Measurements from ENCODE around the gene ICE1. TPM values are rescaled to one million over a fixed set of nuclear protein-coding genes. Genes with fewer than 3 reads are reported as not detected.
"Not testable (repeated sequence)": the region's sequence is repeated elsewhere in the genome, so short reads cannot be mapped to it uniquely, and the experiment has no call there.

ICE1 gene
- total RNA-seq, 4 donors from 2014 or later, result 8.1 to 27.1 (median 17.5) TPM

DNA sequence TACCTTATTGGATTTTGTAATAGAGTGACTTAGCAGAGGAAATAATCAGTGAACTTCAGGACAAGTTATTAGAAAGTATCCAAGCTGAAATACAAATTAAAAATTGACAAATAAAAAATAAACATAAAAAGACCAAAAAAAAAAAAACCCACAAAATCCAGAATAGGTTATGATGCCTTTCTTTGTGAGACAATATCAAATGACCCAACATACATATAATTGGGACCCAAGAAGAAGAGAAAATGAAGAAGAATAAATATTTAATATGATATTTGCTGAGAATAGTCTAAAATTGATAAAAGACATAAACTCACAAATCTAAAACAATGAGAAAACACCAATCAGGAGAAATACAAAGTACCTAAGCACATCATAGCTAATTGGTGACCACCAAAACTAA is 81.8 kb downstream of the ICE1 start:
- DNase-seq, result no peak
- Histone ChIP-seq H3K27ac (no peak overlapping the region), H3K4me1 (no peaks in the 10 kb centered on the region), H3K4me3 (no peak overlapping the region), H3K36me3 (no peaks in the 10 kb centered on the region), H3K9me3 (peaks cover 0 to 3% (median 0%) of the 10 kb centered on the region in 3 donors), H3K27me3 (peaks cover 0 to 4% (median 0%) of the 10 kb centered on the region in 4 donors)
- intact Hi-C loops (cut with DNase I), result no loop called here
- TF ChIP-seq, protein P1, sequence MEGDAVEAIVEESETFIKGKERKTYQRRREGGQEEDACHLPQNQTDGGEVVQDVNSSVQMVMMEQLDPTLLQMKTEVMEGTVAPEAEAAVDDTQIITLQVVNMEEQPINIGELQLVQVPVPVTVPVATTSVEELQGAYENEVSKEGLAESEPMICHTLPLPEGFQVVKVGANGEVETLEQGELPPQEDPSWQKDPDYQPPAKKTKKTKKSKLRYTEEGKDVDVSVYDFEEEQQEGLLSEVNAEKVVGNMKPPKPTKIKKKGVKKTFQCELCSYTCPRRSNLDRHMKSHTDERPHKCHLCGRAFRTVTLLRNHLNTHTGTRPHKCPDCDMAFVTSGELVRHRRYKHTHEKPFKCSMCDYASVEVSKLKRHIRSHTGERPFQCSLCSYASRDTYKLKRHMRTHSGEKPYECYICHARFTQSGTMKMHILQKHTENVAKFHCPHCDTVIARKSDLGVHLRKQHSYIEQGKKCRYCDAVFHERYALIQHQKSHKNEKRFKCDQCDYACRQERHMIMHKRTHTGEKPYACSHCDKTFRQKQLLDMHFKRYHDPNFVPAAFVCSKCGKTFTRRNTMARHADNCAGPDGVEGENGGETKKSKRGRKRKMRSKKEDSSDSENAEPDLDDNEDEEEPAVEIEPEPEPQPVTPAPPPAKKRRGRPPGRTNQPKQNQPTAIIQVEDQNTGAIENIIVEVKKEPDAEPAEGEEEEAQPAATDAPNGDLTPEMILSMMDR (IDR thresholded peaks at IDR 0.05), result no peak
- TF ChIP-seq POLR2A (IDR thresholded peaks at IDR 0.05), result no peak

DNA sequence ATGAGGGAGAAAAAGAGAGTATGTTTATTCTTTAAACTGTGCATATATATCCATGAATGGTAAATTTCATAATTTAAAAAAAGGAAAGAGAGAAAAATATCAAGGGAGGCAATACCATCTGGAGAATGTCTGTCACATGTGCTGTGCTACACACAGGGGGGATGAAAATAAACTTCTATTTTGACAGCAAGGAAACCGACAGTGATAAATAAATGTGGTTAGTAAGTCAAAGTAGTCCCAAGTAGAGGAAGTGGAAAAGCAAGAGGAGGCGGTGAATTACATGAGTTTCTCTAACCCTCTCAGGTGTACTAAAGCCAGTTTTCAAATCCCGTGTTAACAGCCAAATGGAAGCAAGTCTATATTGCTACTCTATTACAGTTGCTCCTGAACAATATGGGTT is 83.3 kb downstream of the ICE1 start:
- peaks cover 0 to 3% (median 0%) of the 10 kb centered on the region in 3 donors for H3K9me3 ChIP-seq
- WGBS, 2 donors, result 41 to 60% methylated on average over 3 of the region's 3 CpGs
- H3K27me3 ChIP-seq, result peaks cover 0 to 4% (median 0%) of the 10 kb centered on the region in 4 donors
- H3K36me3 ChIP-seq, result no peaks in the 10 kb centered on the region
- TF ChIP-seq, protein P1 (IDR thresholded peaks at IDR 0.05), result no peak
- no peak for TF ChIP-seq POLR2A (IDR thresholded peaks at IDR 0.05)
- intact Hi-C loops (cut with DNase I), result no loop called here
- no peak overlapping the region for H3K27ac ChIP-seq
- no peak for DNase-seq
- H3K4me1 ChIP-seq, result no peaks in the 10 kb centered on the region
- no peak overlapping the region for H3K4me3 ChIP-seq

DNA sequence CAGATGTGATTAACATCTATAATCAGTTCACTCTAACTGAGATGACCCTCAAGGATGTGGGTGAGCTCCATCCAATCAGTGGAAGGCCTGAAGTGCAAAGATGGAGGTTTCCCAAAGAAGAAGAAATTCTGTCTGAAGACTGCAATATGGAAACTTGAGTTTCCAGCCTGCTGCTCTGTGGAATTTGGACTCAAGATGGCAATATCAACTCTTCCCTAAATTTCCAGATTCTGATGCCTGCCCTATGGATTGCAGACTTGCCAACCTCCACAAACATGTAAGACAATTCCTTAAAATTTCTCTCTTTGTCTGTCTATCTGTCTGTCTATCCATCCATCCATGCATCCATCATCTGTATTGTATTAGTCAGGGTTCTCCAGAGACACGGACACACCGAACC is 85.9 kb downstream of the ICE1 start:
- Histone ChIP-seq H3K4me1 (no peaks in the 10 kb centered on the region), H3K36me3 (no peaks in the 10 kb centered on the region), H3K4me3 (no peak overlapping the region), H3K27me3 (peaks cover 0 to 4% (median 0%) of the 10 kb centered on the region in 4 donors), H3K27ac (no peak overlapping the region), H3K9me3 (peaks cover 0 to 3% (median 0%) of the 10 kb centered on the region in 3 donors)
- 86% methylated on average over 2 of the region's 2 CpGs; no CpG with 5 or more reads in 1 of the 2 donors for WGBS, 2 donors
- intact Hi-C loops (cut with DNase I), result no loop called here
- TF ChIP-seq POLR2A (IDR thresholded peaks at IDR 0.05), result no peak
- TF ChIP-seq, protein P1 (IDR thresholded peaks at IDR 0.05), result no peak
- no peak for DNase-seq

DNA sequence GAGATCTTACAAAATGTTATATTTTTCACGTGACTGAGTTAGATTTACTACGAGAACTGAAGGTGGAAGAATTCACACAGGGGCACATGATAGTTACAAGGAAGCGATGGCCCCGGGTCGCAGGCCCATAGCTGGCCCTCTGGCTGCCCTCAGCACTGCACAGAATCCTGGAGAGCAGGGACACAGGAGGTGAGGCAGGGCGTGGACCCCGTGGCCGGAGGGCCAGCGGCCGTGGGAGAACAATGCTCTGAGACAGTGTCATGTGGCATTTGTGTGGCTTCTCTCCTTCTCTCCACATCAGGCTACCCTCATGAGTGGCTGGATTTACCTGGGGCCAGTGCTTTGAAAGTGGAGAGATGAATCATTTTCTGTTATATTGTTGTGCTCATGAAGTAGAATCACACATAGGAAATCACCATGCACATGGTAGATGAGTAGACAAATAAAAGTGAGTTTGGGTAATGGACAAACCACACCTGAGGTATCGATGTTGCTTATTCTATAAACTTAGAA is 89.5 kb downstream of the ICE1 start:
- Histone ChIP-seq H3K27ac (no peak overlapping the region), H3K27me3 (no peaks in the 10 kb centered on the region), H3K36me3 (no peaks in the 10 kb centered on the region), H3K4me3 (no peak overlapping the region), H3K9me3 (no peaks in the 10 kb centered on the region), H3K4me1 (no peaks in the 10 kb centered on the region)
- 81 to 90% methylated on average over 6 to 8 of the region's 11 CpGs for WGBS, 2 donors
- TF ChIP-seq POLR2A (IDR thresholded peaks at IDR 0.05), result no peak
- TF ChIP-seq, protein P1 (IDR thresholded peaks at IDR 0.05), result no peak
- no peak for DNase-seq
- intact Hi-C loops (cut with DNase I), result no loop called here

DNA sequence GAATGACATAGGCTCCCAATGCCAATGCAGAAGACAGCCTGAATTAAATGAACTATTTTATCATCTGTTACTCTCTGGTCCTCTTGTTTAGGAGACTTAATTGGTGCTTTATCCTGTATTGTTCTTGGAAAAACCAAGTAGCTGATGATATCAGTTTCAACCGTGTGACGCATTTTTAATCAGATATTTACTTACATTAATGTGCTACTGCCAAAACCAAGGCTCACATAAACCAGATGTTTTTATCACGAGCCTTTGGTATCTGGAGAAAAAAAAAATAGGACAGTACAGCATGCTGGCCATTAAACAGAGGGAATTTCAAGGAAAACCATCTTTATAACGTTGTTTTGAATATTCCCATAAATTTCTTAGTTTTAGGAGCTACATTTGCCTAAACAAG is 90.1 kb downstream of the ICE1 start:
- no peaks in the 10 kb centered on the region for H3K27me3 ChIP-seq
- no peak for DNase-seq

DNA sequence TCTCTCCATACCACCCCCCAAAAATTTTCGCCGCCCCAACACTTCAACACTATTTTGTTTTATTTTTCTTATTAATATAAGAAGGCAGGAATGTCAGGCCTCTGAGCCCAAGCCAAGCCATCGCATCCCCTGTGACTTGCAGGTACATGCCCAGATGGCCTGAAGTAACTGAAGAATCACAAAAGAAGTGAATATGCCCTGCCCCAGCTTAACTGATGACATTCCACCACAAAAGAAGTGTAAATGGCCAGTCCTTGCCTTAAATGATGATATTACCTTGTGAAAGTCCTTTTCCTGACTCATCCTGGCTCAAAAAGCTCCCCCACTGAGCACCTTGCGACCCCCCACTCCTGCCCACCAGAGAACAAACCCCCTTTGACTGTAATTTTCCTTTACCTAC is 98.1 kb downstream of the ICE1 start:
- intact Hi-C loops (cut with DNase I), result not testable (repeated sequence)

More for the DNA sequence above, 90.1 kb downstream of the ICE1 start:
- intact Hi-C loops (cut with DNase I), result no loop called here
- Histone ChIP-seq H3K4me3 (no peak overlapping the region), H3K27ac (no peak overlapping the region), H3K4me1 (no peaks in the 10 kb centered on the region), H3K36me3 (no peaks in the 10 kb centered on the region), H3K9me3 (no peaks in the 10 kb centered on the region)
- TF ChIP-seq, protein P1 (IDR thresholded peaks at IDR 0.05), result no peak
- no peak for TF ChIP-seq POLR2A (IDR thresholded peaks at IDR 0.05)
- WGBS, 2 donors, result 58 to 65% methylated on average over 4 of the region's 4 CpGs

More for the DNA sequence above, 98.1 kb downstream of the ICE1 start:
- not testable (repeated sequence) for H3K4me3 ChIP-seq, H3K4me1 ChIP-seq, H3K27me3 ChIP-seq, H3K36me3 ChIP-seq, H3K27ac ChIP-seq, DNase-seq, H3K9me3 ChIP-seq
- WGBS, 2 donors, result 43 to 55% methylated on average over 3 to 4 of the region's 4 CpGs

Measured in esophagus squamous epithelium (tissue), 5 donors.